Cerebellar cortex (tissue), 1 donor: ENCODE results near the gene ELOA.
"Not testable (repeated sequence)": the region's sequence is repeated elsewhere in the genome, so short reads cannot be mapped to it uniquely, and the experiment has no call there.

Source experiments
- DNase-seq: peaks from one replicate; pipeline ENCODE4 v3.0.0-alpha.2; 2015; ENCODE audit warnings: low spot score

The ELOA gene

DNA sequence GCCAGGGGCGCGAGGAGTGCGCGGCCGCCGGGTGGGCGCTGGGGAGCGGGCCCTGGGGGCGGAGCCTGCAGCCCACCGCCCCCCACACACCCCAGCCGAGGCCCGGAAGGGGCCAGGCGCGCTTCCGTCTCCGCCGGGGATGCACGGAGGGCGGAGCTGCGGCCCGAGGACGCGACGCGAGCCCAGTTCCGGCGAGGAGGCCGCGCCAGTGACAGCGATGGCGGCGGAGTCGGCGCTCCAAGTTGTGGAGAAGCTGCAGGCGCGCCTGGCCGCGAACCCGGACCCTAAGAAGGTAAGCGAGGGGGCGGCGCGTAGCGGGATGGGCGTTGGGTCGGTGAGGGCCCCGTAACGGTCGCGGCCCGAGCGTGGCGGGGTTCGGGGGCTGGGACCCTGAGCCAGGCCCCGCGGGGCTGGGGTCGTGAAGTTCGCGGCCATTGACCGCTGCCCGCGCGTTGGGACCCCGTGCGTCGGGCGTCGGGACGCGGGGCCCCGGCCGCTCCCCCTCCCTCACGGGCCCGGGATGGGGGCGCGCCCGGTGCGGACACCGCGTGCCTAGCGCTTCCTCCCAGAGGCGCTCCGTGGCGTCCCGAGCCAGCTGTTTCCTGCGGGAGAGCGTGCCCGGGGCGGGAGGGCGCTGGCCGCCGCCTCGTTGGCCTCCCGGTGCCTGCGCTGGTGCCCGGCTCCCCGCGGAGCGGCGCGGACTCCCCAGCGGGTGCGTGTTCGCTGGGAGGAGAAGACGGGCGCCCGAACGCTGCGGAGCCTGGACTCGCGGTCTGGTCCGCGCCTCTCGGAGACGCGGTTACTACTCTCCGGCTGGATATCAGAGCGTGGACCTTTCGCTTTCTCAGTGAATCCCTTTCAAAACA is at the start of gene ELOA:
Gene ELOA, plus strand, starts transcription at position 185 of the 866 bp plus-strand sequence. Its CDS starts 33 bp downstream, at position 218.
- DNase-seq: peak; percentile 67

DNA sequence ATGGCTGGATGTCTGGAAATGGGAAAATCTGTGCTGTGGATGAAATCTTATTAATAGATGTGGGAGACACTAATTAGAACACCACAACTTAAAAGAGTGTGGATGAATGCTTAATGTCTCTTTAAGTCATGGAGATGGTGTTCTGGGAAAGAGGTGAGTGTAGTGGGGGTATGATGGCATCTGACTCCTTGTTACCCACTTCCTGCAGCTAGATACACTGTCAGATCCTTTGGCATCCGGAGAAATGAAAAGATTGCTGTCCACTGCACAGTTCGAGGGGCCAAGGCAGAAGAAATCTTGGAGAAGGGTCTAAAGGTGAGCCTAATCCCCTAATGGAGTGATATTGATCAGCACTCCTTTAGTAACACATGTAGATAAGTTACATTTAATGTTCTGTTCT is 49.7 kb upstream of the ELOA start:
- no peak for DNase-seq

DNA sequence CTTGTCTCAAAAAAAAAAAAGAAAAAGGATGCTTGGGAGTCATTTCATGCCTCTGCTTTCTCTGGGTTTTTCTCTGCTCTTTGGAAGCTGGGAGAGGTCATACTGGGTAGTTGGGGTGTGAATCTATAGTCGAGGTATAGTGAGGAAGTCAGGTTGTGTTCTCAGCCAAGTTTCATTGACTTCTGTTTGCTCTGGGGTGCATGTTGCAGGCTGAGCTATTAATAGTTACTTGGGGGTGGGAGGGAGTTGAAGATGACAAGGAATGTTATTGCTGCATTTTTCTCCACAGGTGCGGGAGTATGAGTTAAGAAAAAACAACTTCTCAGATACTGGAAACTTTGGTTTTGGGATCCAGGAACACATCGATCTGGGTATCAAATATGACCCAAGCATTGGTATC is 48.9 kb upstream of the ELOA start:
- no peak for DNase-seq

DNA sequence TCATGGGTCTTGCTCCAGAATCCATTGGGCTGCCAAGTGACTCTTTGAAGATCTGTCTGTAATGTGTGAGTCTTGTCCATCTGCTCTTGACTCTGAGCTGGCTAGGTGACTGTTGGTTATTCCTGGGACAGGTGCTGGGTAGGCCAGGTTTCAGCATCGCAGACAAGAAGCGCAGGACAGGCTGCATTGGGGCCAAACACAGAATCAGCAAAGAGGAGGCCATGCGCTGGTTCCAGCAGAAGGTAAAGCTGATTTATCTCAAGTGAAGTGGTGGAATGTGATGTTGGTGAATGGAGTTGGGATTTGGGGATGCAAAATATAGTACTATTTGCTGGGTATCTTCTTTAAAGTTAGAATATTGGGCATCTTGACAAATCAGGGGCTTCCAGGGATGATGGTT is 47.6 kb upstream of the ELOA start:
- no peak for DNase-seq

GRCh38 chr1:23696335-23696989 is 46.8 kb upstream of the ELOA start:
- no peak for DNase-seq

DNA sequence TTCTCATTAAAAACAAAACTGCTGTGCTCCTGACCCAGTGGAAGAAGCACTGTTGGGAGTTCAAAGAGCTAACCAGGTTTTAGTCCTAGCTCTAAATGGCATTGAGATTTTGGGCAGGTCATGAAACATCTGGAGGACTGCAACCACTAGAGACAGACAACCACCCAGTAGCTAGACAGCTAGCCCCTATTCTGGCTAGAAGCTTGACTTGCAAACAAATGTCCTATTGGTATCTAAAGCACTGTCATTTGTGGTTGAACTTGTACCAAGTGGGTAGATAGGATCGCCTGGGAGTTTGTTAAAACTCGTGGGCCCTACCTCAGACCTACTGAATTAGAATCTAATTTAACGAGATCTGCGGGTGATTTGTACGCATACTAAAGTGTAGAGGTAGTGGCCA is 44.8 kb upstream of the ELOA start:
- no peak for DNase-seq

GRCh38 chr1:23699280-23700179 is 43.7 kb upstream of the ELOA start:
- DNase-seq: no peak

DNA sequence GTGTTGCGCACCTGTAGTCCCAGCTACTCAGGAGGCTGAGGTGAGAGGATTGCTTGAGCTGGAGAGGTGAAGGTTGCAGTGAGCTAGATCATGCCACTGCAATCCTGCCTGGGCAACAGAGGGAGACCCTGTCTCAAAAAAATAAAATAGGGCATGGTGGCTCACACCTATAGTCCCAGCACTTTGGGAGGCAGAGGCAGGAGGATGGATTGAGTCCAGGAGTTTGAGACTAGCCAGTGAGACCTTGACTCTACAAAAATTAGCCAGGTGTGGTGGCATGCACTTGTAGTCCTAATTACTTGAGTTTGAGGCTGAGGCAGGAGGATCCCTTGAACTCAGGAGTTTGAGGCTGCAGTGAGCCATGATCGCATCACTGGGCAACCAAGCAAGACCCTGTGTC is 42.0 kb upstream of the ELOA start:
- DNase-seq: no peak

DNA sequence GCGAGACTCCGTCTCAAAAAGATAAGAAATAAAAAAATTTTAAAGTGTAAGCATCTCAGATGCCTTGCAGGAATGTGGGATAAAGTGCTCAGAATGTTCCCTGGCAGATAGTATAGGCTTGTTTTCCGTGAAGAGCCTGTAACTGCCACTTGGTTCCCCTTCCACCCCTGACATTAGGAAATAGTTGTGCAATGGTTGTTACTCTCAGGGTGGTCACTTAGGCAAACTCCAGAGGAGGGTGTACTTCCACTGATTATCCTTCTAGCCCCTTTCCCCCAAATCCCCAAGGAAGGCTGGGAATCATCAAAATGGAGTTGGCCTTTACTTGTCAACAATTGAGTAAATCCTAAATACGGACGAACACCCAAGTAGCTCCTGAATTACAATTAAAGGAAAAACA is 41.3 kb upstream of the ELOA start:
- DNase-seq: no peak

- no peak for DNase-seq
Observed at GRCh38 chr1:23704834-23705495, 38.3 kb upstream of the ELOA start.

DNA sequence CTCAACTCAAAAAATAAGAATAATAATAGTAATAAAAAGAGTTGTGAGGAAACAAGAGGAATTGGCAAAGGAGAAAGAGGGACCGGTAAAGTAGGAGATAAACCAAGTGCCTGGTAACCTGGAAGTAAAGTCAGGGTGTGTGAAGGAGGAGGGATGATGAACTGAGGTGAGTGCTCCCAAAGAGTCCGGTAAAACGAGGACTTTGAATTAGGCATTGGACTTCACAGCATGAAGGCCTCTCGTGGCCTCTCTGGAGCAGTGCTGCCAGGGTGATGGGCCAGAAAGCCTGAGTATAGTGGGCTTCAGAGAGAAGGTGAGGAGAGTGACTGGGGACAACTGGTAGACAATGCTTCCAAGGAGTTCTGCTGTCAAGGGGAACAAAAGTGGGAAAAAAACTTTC is 34.0 kb upstream of the ELOA start:
- no peak for DNase-seq

- peak; percentile 58 for DNase-seq
Observed at GRCh38 chr1:23718482-23718881, 24.8 kb upstream of the ELOA start.

- DNase-seq: no peak
Observed at GRCh38 chr1:23719162-23719820, 24.0 kb upstream of the ELOA start.

GRCh38 chr1:23720256-23720995 is 22.8 kb upstream of the ELOA start:
- no peak for DNase-seq

DNA sequence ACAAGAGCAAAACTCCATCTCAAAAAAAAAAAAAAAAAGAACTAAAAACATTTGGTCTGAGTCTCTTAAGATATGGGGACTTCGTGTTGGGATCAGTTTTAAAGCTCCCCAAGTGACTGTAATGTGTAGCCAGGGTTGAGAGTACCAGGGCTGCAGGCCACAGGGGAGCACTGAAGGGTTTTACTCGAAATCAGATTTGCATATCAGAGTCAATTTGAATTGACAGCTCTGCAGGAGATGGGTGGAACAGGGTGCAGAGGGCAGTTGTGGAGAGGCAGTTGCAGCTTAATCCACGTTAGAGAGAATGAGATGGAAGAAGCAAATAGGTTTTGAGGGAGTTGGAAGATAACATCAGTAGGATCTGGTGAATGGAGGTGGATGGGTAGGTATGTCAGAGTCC is 20.6 kb upstream of the ELOA start:
- no peak for DNase-seq

DNA sequence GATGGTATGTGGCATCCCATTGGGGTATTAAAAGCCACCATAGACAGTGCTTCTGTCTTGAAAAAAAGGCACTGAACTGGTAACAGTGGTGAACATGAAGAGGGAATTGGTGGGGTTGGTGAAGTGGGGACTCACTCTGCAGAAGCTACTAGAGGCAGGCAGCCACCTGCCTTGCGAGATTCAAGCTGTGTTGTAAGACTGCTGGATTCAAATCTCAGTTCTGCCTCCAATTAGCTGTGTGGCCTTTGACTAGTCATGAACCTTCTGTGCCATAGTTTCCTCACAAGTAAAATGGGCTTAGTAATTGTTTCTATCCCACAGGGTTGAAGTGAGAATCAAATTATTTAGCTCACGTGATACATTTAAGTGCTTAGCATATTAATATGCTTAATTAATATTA is 16.6 kb upstream of the ELOA start:
- no peak for DNase-seq

DNA sequence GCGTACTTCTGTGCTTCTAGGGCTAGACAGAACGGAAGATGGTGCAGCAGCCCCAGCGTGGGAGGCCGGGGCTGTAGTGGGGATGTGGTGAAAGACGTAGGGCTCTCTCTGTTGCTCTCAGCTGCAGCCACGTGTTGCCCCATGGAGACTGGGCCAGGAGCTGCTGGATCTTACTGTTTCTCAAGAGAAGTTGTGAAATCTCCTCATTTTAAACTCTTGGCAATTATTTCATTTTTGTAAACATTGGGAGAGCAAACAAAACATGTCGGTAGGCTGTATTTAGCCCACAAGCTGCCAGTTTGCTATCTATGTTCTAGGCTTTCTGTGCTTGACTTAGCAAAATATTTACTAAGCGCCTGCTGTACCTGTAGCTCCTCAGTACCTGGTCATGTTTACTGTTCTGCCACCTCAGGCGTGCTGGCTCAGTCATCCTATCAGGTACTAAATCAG is 15.9 kb upstream of the ELOA start:
- no peak for DNase-seq

DNA sequence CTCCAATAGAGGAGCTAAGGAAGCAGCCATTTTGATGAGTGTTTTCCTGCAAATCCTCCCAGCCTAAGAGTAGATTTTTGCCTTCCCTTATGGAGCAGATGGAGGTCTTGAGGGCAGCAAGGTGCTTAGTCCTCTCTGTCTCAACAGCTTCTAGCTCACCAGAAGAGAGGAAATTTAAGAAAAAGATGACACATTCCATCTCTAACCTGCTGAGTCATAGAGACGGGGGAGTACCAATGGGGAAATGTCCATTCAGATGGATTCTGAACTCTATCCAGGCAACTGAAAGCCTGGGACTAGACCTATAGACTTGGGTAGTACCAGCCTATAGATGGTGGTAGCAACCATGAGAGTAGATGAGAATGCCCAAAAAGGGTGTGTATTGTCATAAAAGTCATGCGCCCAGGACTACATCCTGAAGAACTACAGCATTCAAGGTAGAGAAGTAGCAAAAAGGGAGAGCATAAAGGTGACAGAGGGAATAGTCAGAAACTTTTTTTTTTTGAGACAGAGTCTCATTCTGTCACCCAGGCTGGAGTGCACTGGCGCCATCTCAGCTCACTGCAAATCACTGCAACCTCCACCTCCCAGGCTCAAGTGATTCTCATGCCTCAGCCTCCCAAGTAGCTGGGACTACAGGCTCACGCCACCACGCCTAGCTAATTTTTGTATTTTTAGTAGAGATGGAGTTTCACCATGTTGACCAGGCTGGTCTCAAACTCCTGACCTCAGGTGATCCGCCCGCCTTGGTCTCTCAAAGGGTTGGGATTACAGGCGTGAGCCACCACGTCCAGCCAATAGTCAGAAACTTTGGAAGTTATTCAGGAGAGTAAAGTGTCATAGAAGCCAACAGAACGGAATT is 10.7 kb upstream of the ELOA start:
- no peak for DNase-seq

DNA sequence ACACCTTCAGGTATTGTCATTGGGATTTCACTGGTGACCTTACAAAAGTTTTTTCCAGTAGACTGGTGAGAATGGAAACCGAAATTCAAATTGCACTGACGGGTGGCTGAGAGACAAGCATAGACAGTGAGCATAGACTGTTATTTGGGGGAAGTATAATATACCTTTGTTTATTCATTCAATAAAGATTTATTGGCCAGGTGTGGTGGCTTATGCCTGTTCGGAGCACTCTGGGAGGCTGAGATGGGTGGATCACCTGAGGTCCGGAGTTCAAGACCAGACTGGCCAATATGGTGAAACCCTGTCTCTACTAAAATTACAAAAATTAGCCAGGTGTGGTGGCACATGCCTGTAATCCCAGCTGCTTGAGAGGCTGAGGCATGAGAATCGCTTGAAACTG is 10.0 kb upstream of the ELOA start:
- DNase-seq: not testable (repeated sequence)
